OCI-LY1 (cell line): Measurements from ENCODE around the gene SLC39A2.

Experiments used
- CTCF ChIP-seq: fragments of 200-600 bp; sonication (generic), shearing (Covaris generic); IDR thresholded peaks from 2 replicates; pipeline ENCODE4 v1.5.1; 2017; ENCODE audit warnings: mild to moderate bottlenecking, antibody characterized with exemption, low read length, moderate library complexity, mixed read lengths
- EZH2 ChIP-seq: fragments of 200-600 bp; sonication (generic), shearing (Covaris generic); IDR thresholded peaks from 2 replicates; pipeline ENCODE4 v1.8.0; 2017; ENCODE audit warnings: borderline replicate concordance, mixed run types, mild to moderate bottlenecking, antibody characterized with exemption, low read length, moderate library complexity, mixed read lengths

GRCh38 chr14:20970983-20971704 is 27.9 kb upstream of the SLC39A2 start:
- TF ChIP-seq EZH2 (no peak), CTCF (peak; percentile 90)
